Testis (tissue), 3 donors: Measurements from ENCODE around the gene ZNF613. TPM values are rescaled to one million over a fixed set of nuclear protein-coding genes. Genes with fewer than 3 reads are reported as not detected.
"Not testable (repeated sequence)": the region's sequence is repeated elsewhere in the genome, so short reads cannot be mapped to it uniquely, and the experiment has no call there.

Experiments
- DNase-seq: peaks from one replicate; pipeline ENCODE4 v3.0.0-alpha.2; 2019
- H3K27ac ChIP-seq, 2 donors: fragments of 200-600 bp; sonication (generic); one replicate each; pipeline ENCODE4 v1.5.1; 2019
- H3K27me3 ChIP-seq: fragments of 200-600 bp; sonication (generic); one replicate; pipeline ENCODE4 v1.5.1; 2019
- H3K36me3 ChIP-seq: fragments of 200-600 bp; sonication (generic); one replicate; pipeline ENCODE4 v1.5.1; 2017; ENCODE audit warnings: low read depth; ENCODE audit errors: missing control alignments
- H3K4me1 ChIP-seq: fragments of 200-600 bp; sonication (generic); one replicate; pipeline ENCODE4 v1.5.1; 2019
- H3K4me3 ChIP-seq, 2 donors: fragments of 200-600 bp; sonication (generic); one replicate each; pipeline ENCODE4 v1.5.1; 2017 to 2019
- H3K9me3 ChIP-seq: fragments of 200-600 bp; sonication (generic); one replicate; pipeline ENCODE4 v1.5.1; 2017
- POLR2A ChIP-seq: fragments of 450-650 bp; IDR thresholded peaks from one replicate; pipeline ENCODE4 v1.6.1; 2017; ENCODE audit warnings: antibody characterized with exemption, mild to moderate bottlenecking, moderate library complexity
- WGBS, 2 donors: methylation state at CpG; one replicate each; pipeline ENCODE4 v1.1.5; 2018; 5-methylcytosine and 5-hydroxymethylcytosine counted together
- intact Hi-C: fragments of 100-400 bp; cut with DNase I; formaldehyde crosslinking; loops from one replicate; pipeline ENCODE4 v1.15.1; 2023; ENCODE audit warnings: low total_unique reads
- polyA plus RNA-seq: library from polyadenylated mRNA; stranded (reverse); fragments of 350-450 nt; fragmentation: Illumina TruSeq; extraction: RNeasy Lipid Tissue Mini Kit (QIAGEN cat#74804); gene quantifications from one replicate; pipeline ENCODE4 v1.2.3, GENCODE V29; 2014; ENCODE audit warnings: low read depth, low replicate concordance; ENCODE audit not compliant: insufficient read depth
- total RNA-seq, 2 donors: library from RNA; depleted of rRNA; stranded (reverse); fragments of >200 nt; gene quantifications; one replicate each; pipeline ENCODE4 v1.2.3, GENCODE V29; 2016
- TF ChIP-seq, protein P1 (sequence below), 3 experiments: fragments of 450-650 bp in 2 of 3; fragments of 200-600 bp in 1 of 3; sonication (generic) in 1 of 3; IDR thresholded peaks; one replicate each; pipeline ENCODE4 v1.5.1; 2016 to 2019; ENCODE audit warnings: antibody characterized with exemption in 3 of 3, mild to moderate bottlenecking in 2 of 3, moderate library complexity in 1 of 3

The ZNF613 gene
- total and polyA plus RNA-seq, 3 donors from 2014 or later: 2.8 to 9.4 (median 9.2) TPM

DNA sequence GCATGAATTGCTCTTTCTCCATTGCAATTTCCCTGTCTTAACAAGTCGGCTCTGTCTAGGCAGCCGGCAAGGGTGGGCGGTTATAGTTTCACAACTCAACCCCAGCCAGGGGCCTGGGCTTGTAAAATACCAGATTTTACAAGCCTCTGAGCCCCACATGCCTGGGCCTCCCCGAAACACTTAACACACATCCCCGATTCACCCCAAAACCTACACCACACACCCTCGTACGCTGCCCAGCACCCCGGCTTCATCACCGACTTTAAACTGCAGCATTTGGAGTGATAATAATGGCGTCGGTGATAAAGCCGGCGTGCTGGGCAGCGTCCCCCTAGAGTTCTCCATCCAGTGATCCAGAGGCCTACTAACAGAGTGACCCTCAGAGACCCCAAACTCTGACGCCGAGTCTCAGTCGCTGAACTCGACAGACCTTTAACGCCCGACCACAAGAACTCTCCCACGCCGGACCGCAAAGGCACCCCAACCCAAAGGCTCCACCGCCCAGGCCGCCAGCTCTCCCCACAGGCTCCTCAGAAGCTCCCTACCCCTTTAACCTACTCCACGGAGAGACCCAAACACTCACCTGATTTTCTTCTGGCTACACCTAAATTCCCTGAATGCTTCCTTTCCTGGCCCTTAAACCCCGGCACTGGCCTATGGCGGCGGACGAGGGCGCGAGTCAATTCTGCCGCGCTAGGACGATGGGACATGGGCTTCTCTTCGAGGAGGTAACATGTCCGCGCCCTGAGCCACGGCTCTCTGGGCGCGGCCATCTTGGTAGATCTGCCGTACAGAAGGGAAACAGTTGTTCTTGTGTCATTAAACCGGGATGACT, 22.7 kb upstream of the ZNF613 start, which contains the start of gene ZNF649:
TSS of gene ZNF649 (minus strand) at position 687 of the 835 bp plus-strand sequence. CDS start 4,910 bp downstream, outside the sequence.
- peak within 1 kb of the TSS; percentile 80 to 81 for H3K27ac ChIP-seq
- no peaks in the 10 kb centered on the region for H3K9me3 ChIP-seq
- peak; percentile 92 for DNase-seq
- intact Hi-C loops: no loop called here
- H3K4me3 ChIP-seq: peak within 1 kb of the TSS; percentile 66 to 91
- 1 to 2% methylated on average over 40 to 43 of the region's 43 CpGs for WGBS, 2 donors
- no peak for TF ChIP-seq POLR2A
- TF ChIP-seq, protein P1, sequence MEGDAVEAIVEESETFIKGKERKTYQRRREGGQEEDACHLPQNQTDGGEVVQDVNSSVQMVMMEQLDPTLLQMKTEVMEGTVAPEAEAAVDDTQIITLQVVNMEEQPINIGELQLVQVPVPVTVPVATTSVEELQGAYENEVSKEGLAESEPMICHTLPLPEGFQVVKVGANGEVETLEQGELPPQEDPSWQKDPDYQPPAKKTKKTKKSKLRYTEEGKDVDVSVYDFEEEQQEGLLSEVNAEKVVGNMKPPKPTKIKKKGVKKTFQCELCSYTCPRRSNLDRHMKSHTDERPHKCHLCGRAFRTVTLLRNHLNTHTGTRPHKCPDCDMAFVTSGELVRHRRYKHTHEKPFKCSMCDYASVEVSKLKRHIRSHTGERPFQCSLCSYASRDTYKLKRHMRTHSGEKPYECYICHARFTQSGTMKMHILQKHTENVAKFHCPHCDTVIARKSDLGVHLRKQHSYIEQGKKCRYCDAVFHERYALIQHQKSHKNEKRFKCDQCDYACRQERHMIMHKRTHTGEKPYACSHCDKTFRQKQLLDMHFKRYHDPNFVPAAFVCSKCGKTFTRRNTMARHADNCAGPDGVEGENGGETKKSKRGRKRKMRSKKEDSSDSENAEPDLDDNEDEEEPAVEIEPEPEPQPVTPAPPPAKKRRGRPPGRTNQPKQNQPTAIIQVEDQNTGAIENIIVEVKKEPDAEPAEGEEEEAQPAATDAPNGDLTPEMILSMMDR (IDR thresholded peaks at IDR 0.05): no peak
- no peaks in the 10 kb centered on the region for H3K27me3 ChIP-seq
- peaks cover 9% of the 10 kb centered on the region for H3K4me1 ChIP-seq
- H3K36me3 ChIP-seq: no peaks in the 10 kb centered on the region

DNA sequence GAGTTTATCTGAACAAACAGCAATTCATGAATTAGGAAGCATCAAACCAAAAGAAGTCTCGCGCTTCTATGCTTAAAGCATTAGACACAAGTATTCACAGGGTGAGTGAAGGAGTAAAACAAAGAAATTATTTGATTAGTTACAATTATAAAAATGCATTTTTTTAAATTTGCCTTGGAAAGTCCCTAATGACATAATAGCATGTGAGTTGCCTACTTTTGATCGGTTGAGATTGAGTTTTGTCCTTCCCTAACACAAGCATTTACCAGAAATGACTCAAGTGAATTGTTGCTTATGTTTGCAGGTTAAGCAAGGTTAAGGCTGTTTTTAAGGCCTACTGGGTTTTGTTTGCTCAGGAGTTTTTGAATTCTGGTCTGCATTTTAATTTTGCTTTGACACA, 22.1 kb upstream of the ZNF613 start:
- Histone ChIP-seq H3K9me3 (no peaks in the 10 kb centered on the region), H3K4me3 (peak overlapping the region; percentile 66 to 91), H3K4me1 (peaks cover 9% of the 10 kb centered on the region), H3K27ac (no peak overlapping the region), H3K36me3 (no peaks in the 10 kb centered on the region), H3K27me3 (no peaks in the 10 kb centered on the region)
- DNase-seq: no peak
- 34 to 35% methylated on average over 3 of the region's 3 CpGs for WGBS, 2 donors
- intact Hi-C loops: no loop called here
- TF ChIP-seq POLR2A: no peak
- TF ChIP-seq, protein P1 (IDR thresholded peaks at IDR 0.05): no peak

DNA sequence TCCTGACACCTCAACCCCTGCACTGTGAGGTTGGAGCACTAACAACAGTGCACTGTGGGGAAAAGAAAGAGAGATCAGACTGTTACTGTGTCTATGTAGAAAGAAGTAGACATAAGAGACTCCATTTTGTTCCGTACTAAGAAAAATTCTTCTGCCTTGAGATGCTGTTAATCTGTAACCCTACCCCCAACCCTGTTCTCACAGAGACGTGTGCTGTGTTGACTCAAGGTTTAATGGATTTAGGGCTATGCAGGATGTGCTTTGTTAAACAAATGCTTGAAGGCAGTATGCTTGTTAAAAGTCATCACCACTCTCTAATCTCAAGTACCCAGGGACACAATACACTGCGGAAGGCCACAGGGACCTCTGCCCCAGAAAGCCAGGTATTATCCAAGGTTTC, 21.6 kb upstream of the ZNF613 start:
- H3K4me1 ChIP-seq, H3K27ac ChIP-seq, H3K9me3 ChIP-seq, H3K27me3 ChIP-seq, H3K36me3 ChIP-seq, DNase-seq, intact Hi-C loops, H3K4me3 ChIP-seq: not testable (repeated sequence)
- 76 to 80% methylated on average over 3 of the region's 3 CpGs for WGBS, 2 donors

DNA sequence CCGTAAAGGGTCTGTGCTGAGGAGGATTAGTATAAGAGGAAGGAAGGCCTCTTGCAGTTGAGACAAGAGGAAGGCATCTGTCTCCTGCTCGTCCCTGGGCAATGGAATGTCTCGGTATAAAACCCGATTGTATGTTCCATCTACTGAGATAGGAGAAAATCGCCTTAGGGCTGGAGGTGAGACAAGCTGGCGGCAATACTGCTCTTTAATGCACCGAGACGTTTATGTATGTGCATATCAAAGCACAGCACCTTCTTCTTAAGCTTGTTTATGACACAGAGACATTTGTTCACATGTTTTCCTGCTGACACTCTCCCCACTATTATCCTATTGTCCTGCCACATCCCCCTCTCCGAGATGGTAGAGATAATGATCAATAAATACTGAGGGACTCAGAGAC, 21.2 kb upstream of the ZNF613 start:
- H3K9me3 ChIP-seq, H3K4me3 ChIP-seq, DNase-seq, H3K27ac ChIP-seq, intact Hi-C loops, H3K4me1 ChIP-seq, H3K36me3 ChIP-seq, H3K27me3 ChIP-seq: not testable (repeated sequence)
- WGBS, 2 donors: 48 to 56% methylated on average over 9 of the region's 9 CpGs

DNA sequence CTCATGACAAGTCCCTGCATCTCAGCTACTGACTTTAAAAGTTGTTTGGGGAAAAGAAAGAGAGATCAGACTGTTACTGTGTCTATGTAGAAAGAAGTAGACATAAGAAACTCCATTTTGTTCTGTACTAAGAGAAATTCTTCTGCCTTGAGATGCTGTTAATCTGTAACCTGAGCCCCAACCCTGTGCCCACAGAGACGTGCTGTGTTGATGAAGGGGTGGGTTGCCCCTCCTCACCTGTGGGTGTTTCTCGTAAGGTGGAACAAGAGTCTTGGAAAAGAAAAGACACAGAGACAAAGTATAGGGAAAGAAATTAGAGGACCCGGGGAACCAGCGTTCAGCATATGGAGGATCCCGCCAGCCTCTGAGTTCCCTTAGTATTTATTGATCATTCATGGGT, 19.3 kb upstream of the ZNF613 start:
- H3K36me3 ChIP-seq, H3K9me3 ChIP-seq, H3K4me1 ChIP-seq, H3K27ac ChIP-seq, H3K4me3 ChIP-seq, H3K27me3 ChIP-seq, DNase-seq, intact Hi-C loops: not testable (repeated sequence)
- 25 to 33% methylated on average over 5 of the region's 5 CpGs for WGBS, 2 donors

DNA sequence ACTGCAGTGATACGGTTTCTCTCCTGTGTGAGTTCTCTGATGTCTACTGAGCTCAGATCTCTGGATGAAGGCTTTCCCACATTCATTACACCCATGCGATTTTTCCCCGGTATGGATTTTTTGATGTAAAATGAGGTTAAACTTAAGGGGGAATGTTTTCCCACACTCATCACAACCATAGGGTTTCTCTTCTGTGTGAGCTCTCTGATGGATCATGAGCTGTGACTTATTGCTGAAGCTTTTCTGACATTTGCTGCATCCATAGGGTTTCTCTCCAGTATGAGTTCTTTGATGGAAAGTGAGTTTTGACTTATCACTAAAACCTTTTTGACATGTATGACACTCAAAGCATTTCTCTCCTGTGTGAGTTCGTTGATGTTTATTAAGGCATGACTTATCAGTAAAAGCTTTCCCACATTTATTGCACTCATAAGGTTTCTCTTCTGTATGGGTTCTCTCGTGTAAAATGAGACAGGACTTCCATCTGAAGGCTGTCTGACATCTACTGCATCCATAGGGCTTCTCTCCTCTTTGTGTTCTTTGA, 11.9 kb upstream of the ZNF613 start:
- H3K27ac ChIP-seq: no peak overlapping the region
- H3K36me3 ChIP-seq: no peaks in the 10 kb centered on the region
- H3K9me3 ChIP-seq: no peaks in the 10 kb centered on the region
- no peak overlapping the region for H3K4me3 ChIP-seq
- TF ChIP-seq POLR2A: no peak
- TF ChIP-seq, protein P1 (IDR thresholded peaks at IDR 0.05): no peak
- 79 to 86% methylated on average over 4 to 5 of the region's 5 CpGs for WGBS, 2 donors
- DNase-seq: no peak
- intact Hi-C loops: no loop called here
- H3K4me1 ChIP-seq: no peaks in the 10 kb centered on the region
- no peaks in the 10 kb centered on the region for H3K27me3 ChIP-seq
